ENCODE results near the gene MAP3K12. TPM values are rescaled to one million over a fixed set of nuclear protein-coding genes. Genes with fewer than 3 reads are reported as not detected.

MAP3K12 gene
- total and polyA plus RNA-seq, 2 of the 8 experiments (the other 6 are each of a cell fraction or from before 2014, with no cell fraction given): 23.4 to 42.7 TPM

DNA sequence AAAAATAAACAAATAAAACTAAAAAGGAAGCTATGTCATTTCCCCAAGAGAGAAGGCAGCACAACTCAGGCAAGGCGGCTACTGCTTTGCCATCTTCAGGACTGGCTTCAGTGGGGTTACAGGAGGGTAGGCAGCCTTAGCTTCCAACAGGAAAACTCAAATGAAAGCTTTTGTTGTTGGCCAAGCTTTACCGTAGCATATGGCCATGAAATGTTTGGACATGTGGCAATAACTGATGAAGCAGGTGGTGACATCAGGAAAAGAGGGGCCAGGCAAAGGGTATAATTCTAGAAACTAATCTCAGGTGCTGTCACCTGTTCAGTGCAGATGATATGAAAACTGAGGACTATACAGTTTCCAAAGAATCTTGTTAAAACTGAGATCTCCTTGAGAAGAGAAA lies 30.8 kb upstream of the MAP3K12 start (continued):
- TF ChIP-seq, protein P1, sequence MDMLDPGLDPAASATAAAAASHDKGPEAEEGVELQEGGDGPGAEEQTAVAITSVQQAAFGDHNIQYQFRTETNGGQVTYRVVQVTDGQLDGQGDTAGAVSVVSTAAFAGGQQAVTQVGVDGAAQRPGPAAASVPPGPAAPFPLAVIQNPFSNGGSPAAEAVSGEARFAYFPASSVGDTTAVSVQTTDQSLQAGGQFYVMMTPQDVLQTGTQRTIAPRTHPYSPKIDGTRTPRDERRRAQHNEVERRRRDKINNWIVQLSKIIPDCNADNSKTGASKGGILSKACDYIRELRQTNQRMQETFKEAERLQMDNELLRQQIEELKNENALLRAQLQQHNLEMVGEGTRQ (IDR thresholded peaks at IDR 0.05; ENCODE audit: low read length): no peak
- TF ChIP-seq CEBPB (IDR thresholded peaks at IDR 0.05; ENCODE audit: low read depth, low read length): no peak
- TF ChIP-seq SAP30 (IDR thresholded peaks at IDR 0.05; ENCODE audit: insufficient read depth, insufficient replicate concordance, low read length): no peak
- no peak for TF ChIP-seq SRF (IDR thresholded peaks at IDR 0.05; ENCODE audit: low read depth, low read length)
- TF ChIP-seq SP1 (IDR thresholded peaks at IDR 0.05; ENCODE audit: low read depth, low read length): no peak
